Left cardiac atrium (tissue), 4 donors: Measurements from ENCODE around the gene RRP1B. TPM values are rescaled to one million over a fixed set of nuclear protein-coding genes. Genes with fewer than 3 reads are reported as not detected.
"Not testable (repeated sequence)": the region's sequence is repeated elsewhere in the genome, so short reads cannot be mapped to it uniquely, and the experiment has no call there.

Experiments
- ATAC-seq, 2 donors: fragments of 200-7000 bp; cut with Tn5 transposase; one replicate each; pipeline ENCODE4 v1.9.1; 2020; ENCODE audit warnings: mild to moderate bottlenecking in 2 of 2, moderate library complexity in 2 of 2
- DNase-seq: peaks from one replicate; pipeline ENCODE4 v3.0.0-alpha.2; 2020
- intact Hi-C, 2 donors: fragments of 100-400 bp; cut with DNase I; formaldehyde crosslinking; loops; one replicate each; pipeline versions ENCODE4 v1.14.1 to v1.15.1; 2022 to 2023
- long read RNA-seq: library from polyadenylated mRNA; unstranded; transcript quantifications from one replicate; pipeline ENCODE4 v2.0.0, GENCODE V29; 2021
- total RNA-seq, 2 donors: library from RNA; stranded (reverse); fragmentation: NEBNext Ultra II Directional; extraction: Animal tissue kit (Norgen Biotek cat#: 25700); gene quantifications; one replicate each; pipeline ENCODE4 v1.2.1, GENCODE V29; 2021
- donor health status: DM: no; HTN: yes; CAD: no.
- donor health status: DM: no; HTN: yes; CAD: no; lungs with severe emphysema.
- donor health status: DM: yes; HTN: yes; CAD: no.
- donor health status: Dilated cardiomyopathy.

RRP1B gene, protein sequence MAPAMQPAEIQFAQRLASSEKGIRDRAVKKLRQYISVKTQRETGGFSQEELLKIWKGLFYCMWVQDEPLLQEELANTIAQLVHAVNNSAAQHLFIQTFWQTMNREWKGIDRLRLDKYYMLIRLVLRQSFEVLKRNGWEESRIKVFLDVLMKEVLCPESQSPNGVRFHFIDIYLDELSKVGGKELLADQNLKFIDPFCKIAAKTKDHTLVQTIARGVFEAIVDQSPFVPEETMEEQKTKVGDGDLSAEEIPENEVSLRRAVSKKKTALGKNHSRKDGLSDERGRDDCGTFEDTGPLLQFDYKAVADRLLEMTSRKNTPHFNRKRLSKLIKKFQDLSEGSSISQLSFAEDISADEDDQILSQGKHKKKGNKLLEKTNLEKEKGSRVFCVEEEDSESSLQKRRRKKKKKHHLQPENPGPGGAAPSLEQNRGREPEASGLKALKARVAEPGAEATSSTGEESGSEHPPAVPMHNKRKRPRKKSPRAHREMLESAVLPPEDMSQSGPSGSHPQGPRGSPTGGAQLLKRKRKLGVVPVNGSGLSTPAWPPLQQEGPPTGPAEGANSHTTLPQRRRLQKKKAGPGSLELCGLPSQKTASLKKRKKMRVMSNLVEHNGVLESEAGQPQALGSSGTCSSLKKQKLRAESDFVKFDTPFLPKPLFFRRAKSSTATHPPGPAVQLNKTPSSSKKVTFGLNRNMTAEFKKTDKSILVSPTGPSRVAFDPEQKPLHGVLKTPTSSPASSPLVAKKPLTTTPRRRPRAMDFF
- 10 to 100 TPM; 11.0 to 14.2 TPM for total RNA-seq
- long read RNA-seq, partial matches to known transcripts: 5 of 6 reads
- long read RNA-seq, other reads (novel, unspliced or antisense): 1 of 6 reads

DNA sequence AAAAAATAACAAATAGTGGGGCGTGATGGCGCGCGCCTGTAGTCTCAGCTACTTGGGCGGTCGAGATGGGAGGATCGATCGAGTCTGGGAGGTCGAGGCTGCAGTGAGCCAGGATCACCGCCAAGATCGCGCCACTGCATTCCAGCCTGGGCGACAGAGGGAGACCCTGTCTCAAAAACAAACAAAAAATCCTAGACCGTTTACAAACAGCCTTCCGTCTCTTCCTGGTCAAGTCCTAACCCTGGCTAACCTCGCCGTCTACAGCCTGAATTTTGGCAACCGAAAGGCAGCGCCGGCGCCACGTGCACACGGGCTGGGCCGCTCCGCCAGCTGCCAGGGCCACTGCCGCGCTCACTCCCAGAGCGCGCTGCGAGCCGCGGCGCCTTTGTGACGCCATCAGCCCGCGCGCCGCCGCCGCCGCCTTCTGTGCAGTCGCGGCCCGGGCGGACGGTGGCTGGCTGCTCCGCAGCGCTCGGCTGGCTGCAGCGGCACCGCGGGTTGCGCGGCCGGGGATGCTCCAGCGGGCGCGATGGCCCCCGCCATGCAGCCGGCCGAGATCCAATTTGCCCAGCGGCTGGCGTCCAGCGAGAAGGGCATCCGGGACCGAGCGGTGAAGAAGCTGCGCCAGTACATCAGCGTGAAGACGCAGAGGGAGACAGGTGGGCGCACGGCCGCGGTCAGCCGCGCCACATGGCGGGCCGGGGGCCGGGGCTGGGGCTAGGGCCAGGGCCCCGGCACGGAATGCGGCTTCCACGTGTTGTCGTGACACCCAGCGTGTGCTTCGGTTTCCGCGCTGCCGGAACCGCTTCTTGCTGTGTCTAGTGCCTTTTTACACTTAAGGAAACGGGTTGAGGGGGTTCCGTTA, at the start of gene RRP1B, which contains the start of gene HSF2BP:
Gene RRP1B (plus strand): TSS at position 425 of the 865 bp plus-strand sequence. CDS start 105 bp downstream, at position 530.
Gene HSF2BP (minus strand): TSS at position 353 of the 865 bp plus-strand sequence. CDS start 1,392 bp downstream, outside the sequence.
- intact Hi-C loops: no loop called here
- peak; percentile 96 for ATAC-seq
- peak; percentile 89 for DNase-seq

DNA sequence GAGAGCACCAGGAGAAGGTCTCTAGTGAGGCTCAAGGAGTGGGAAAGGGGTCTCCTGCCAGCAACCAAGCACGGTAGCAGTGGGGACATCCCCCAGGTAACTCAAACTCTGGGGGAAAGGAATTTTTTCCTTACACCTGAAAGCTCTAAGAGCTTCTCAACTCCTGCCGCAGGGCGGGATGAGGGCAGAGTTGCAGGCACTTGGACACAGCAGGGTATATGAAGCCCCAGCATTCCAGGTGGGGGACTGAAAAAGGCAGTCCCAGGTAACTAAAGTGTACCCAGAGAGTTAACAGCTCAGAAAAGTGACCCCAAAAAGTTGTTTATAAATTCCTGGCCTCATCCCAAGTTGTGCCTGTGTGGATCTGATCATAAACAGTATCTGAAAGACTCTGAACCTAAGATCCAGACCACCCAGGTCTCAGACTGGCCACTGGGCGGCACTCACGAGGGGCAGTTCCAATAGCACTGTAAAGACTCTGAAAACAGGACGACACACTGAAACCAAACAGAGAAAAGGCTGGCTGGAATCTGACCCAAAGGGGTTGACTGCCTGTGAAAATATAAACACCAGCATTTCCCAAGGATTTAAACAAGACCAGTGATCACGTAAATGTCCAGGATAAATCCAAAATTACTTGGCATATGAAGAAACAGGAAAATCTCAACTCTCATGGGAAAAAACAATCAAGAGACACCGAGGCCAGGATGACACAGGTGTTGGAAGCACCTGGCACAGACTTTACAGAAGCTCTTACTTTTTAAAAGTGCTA, 47.6 kb upstream of the RRP1B start:
- intact Hi-C loops: no loop called here

DNA sequence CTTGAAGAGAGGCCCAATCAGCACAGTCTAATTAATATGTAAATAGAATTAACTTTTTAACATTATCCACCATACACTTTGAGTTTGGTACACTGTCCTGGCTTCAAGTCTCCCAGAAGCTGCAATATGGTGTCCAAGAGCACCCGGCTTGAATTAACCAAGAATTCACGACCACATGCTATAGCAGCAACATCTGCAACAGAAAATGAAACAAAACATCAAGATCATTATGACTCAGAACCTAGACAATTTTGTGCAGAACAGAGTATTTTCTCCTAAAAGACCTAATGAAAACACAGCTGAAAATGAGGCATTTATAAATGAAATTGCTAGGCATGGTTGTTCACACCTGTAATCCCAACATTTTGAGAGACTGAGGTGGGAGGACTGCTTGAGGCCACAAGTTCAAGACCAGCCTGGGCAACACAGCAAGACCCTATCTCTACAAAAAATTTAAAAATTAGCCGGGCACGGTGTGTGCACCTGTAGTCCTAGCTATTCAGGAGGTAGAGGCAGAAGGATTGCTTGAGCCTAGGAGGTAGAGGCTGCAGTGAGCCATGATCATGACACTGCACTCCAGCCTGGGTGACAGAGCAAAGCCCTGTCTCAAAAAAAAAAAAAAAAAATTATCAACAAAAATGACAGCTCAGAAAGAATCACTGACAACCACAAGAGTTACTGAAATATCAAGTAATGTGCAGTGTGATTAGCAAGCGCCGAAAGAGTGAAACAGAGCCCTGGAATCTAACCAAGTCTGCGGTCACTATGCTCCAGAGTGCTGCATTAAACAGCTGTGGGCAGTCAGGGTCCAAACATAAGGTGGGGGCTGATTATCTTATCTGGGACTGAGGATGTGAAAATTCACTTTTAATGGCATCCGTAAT, 45.4 kb upstream of the RRP1B start:
- intact Hi-C loops: no loop called here

More for the DNA sequence above, 47.6 kb upstream of the RRP1B start:
- ATAC-seq: peak; percentile 73 to 82
- DNase-seq: peak; percentile 75

DNA sequence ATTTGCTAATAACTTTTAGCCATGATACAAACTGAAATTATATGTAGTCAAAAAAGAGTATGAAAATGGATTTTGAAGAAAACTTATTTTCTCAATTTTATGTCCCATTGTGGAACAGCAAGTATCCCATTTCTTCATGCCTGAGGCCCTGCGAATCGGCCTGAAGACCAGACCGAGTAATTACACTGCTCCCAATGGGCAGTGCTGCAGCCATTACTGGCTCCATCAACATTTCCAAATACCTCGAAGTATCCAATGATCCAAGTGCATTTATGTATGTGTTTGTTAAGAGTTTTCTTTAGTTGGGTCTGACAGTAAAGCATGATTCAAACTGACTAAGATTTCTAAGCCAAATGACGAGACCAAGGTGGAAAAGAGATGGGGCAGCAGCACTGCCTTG, 44.5 kb upstream of the RRP1B start:
- ATAC-seq (no peak), DNase-seq (no peak)
- intact Hi-C loops: no loop called here

More for the DNA sequence above, 45.4 kb upstream of the RRP1B start:
- DNase-seq (no peak), ATAC-seq (peak in 1 of 2 donors; percentile 56)

DNA sequence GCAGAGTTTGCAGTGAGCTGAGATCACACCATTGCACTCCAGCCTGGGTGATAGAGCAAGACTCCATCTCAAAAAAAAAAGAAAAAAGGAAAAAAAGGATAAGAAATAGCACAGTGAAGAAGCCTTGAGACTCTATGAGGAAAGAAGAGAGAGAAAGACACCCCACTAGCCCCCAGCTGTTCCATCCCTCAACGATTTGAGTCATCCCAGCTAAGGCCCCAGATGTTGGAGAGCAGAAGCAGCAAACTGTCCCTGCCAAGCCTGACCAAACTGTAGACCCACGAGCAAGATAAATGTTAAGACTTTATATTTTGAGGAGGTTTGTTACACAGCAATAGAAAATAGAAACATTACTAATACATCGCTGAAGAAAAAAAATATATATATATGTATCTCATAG, 42.5 kb upstream of the RRP1B start:
- ATAC-seq, intact Hi-C loops, DNase-seq: not testable (repeated sequence)

DNA sequence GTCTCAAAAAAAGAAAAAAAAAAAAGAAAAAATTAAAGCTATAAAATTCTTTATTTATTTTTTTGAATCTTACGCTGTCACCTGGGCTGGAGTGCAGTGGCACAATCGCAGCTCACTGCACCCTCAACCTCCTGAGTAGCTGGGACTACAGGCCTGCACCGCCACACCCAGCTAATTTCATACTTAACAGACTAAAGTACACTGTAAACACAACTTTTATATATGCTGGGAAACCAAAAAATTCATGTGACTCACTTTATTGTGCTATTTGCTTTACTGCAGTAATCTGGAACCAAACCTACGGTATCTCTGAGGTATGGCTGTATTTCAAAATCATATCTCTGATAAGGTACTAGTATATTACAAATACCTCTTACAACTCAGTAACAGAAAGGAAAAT, 40.4 kb upstream of the RRP1B start:
- DNase-seq: no peak
- ATAC-seq: no peak
- intact Hi-C loops: loop anchor here in 1 of 2 donors (2.0 kb wide), 1 partner anchor 20 kb away; no protein-coding TSS in a partner anchor

DNA sequence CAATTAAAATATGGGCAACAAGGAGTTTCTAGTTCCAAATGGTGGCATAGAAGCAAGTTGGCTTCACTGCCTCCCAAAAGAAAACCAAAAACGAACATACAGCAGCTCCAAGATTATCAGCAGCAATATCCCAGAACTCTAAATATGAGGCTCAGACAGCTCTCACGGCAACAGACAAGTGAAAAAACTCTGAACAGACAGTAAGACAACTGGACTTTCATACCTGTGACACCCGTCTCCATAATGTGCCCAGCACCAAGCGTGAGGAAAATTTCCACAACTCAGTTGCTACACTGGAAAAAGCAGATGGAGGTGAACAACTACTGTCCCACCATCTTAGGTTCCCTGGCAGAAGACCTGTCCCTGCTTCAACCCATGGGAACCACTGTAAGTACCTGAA, 40.0 kb upstream of the RRP1B start:
- no peak for DNase-seq
- no peak for ATAC-seq
- intact Hi-C loops: loop anchor here in 1 of 2 donors (2.0 kb wide), 1 partner anchor 19 kb away; no protein-coding TSS in a partner anchor

DNA sequence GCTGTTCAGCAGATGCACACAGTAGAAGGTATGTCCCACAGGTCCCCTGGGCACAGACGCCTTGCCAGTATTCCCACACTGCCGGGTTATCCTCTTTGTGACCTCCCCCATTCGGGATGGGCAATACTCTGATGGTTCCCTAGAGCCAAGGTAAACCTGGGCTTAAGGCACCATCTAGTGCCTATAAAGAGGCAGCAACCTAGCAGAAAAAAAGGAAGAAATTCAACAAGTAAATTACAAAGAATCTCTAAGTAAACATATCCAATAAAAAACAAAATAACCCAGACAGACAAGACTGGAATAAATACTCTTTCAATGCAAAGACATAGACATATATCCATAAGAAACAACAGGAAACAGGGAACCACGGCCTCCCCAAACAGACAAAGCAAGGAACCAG, 39.5 kb upstream of the RRP1B start:
- intact Hi-C loops: loop anchor here in 1 of 2 donors (2.0 kb wide), 1 partner anchor 19 kb away; no protein-coding TSS in a partner anchor

DNA sequence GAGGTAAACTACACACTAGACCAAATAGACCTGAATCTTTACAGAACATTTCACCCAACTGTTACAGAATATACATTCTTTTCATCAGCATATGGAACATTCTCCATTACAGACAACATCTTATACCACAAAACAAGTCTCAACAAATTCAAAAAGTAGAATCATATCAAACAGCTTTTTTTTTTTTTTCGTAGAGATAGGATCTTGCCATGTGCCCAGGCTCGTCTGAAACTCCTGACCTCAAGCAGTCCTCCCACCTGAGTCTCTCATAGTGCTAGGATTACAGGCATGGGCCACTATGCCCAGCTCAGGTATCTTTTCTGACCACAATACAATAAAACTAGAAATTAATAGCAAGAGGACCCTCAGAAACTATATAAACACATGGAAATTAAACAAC, 36.6 kb upstream of the RRP1B start:
- intact Hi-C loops: no loop called here
- DNase-seq (no peak), ATAC-seq (no peak)

More for the DNA sequence above, 39.5 kb upstream of the RRP1B start:
- ATAC-seq (no peak), DNase-seq (no peak)

DNA sequence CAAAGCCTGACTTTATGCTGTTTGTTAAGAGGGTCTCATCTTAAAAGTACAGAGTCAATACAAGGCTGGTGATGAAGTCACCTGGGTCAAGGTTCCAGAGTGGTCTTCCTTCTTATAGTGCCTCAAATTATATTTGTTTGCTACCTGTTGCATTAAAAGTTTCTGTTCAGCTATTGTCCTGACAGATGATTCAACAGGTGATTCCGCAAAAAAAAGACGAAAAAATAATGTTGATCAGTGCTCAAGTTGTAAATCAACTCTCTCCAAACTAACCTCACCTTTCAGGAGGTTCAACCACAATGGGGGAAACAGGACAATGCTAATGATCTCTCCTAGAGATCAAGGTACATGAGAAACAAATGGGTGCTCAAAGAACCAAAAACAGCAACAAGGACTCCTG, 35.8 kb upstream of the RRP1B start:
- no peak for DNase-seq
- intact Hi-C loops: no loop called here
- ATAC-seq: no peak

DNA sequence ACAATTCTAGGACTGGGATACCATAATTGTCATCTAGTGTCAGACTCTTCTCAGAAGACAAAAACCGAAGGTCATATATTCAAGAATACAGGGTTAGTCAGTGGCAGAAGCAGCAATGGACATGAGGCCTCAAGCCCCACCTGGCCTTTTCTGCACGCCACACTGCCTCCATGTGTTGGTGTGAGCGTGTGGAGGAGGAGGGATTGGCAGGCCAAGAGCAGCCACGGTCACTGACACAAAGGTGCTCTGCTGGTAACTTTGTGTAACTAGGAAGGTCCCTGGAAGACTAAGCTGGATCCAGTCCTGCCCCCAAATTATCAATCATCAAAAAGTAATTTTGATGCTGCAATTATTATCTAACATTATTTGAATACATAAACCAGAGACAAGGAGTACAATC, 35.0 kb upstream of the RRP1B start:
- DNase-seq (no peak), ATAC-seq (no peak)
- intact Hi-C loops: no loop called here

DNA sequence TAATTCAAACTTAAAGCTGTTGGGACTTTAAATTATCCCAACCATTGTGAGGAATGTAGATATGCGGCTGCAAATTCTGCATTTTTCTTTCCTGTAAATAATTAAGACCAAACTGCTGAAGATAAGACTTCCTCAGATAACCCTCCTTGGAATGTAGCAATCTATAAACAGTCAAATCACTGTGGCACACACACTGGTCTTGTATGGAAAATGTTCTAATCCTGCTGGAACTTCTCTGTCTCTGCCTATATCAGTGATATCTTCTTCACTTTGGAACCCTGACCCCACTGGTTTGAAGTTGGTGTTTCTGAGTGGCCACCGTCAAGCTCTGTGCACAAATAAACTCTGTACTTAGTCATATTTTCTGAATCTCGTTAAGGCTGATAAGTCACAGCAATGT, 33.0 kb upstream of the RRP1B start:
- intact Hi-C loops: no loop called here
- DNase-seq (no peak), ATAC-seq (no peak)

DNA sequence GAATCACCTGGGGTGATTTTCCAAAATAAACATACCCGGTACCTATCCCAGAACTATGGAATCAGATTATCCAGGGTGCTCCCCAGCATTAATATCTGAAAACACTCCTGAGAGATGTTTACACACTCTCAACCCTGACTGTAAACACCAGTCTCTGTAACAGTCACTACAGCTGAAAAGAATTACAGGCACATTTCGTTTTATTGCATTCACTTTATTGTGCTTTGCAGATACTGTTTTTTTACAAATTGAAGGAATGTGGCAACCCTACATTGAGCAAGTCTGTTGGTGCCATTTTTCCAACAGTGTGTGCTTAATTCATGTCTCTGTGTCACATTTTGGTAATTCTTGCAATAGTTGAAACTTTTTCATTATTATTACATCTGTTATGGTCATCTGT, 31.8 kb upstream of the RRP1B start:
- intact Hi-C loops: no loop called here
- DNase-seq (no peak), ATAC-seq (no peak)

DNA sequence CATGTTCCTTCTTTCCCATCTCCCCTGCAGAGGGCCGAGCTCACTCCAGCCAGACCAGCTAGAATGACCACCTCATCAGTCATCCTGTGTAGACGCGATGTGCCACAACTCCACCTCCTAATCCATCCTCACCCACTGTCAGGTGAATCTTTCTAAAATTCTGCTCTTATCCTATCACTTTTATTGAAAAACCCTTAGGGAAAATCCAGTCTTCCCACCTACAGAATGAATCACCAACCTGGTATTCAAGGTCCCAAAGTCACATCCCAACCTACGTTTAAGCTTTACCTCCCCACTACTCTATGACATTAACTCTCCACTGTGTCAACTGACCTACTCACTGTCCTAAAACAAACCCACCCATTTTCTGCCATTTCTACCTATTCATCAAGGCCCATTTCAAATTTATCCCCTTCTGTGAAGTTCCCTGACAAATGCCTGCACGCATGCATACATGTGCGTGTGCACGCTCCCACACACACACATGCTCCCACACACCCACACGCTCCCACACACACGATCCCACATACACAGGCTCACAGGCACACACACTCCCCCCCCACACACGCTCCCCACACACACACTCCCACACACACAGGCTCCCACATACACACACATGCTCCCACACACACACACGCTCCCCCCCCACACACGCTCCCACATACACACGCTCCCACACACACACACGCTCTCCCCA, 27.8 kb upstream of the RRP1B start:
- DNase-seq: no peak
- intact Hi-C loops: no loop called here
- no peak for ATAC-seq

DNA sequence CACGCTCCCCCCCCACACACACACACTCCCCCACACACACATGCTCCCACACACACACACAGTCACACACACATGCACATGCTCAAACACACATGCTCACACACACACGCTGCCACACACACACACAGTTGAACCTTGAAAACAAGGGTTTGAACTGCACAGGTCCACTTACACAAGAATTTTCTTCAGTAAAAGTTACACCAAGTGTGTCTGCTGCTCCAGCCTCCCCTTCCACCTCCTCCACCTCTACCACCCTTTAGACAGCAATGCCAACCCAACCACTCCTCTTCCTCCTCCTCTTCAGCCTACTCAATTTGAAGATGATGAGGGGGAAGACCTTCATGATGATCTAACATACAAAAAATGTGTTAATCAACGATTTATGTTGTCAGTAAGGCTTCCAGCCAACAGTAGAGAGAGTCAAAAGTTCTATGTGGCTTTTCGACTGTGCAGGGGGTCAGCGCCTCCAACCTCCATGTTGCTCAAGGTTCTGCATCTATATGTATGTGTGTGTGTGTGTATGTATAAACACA, 26.9 kb upstream of the RRP1B start:
- intact Hi-C loops: no loop called here
- no peak for DNase-seq
- ATAC-seq: no peak

DNA sequence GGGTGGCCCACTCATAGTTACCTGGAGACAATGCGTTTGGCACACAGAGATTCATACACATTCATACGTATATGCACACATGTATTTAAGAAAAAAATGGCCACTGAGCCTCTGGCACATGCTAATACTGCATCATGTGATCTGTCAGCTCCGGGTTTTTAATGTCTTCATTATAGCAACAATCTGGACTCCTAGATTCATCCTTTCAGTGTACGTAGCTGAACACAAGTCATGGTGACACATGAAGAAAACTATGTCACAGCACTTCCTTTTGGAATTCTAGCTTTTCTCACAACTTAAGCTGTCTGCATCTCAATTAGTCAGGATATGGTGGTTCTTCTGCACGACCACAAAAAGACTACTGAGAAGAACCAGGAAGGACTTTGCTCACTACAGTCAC, 24.7 kb upstream of the RRP1B start:
- intact Hi-C loops: no loop called here
- no peak for ATAC-seq

More for the DNA sequence above, 24.7 kb upstream of the RRP1B start:
- DNase-seq: no peak
